Ovary (tissue), 9 donors: ENCODE data around the gene B4GAT1. TPM values are rescaled to one million over a fixed set of nuclear protein-coding genes. Genes with fewer than 3 reads are reported as not detected.

Experiments used
- DNase-seq, 5 donors: peaks; one replicate each; pipeline ENCODE4 v3.0.0-alpha.2; 2019 to 2020
- H3K27ac ChIP-seq, 2 donors: fragments of 200-600 bp; one replicate each; pipeline versions ENCODE4 v1.5.1 to v1.8.0; 2019 to 2022
- H3K27me3 ChIP-seq: fragments of 200-600 bp; one replicate; pipeline ENCODE4 v1.8.0; 2022
- H3K36me3 ChIP-seq: fragments of 200-600 bp; sonication (generic); one replicate; pipeline ENCODE4 v1.5.1; 2019
- H3K4me1 ChIP-seq: one replicate; pipeline ENCODE4 v1.8.1; 2013; ENCODE audit warnings: mild to moderate bottlenecking, moderate library complexity; ENCODE audit not compliant: insufficient read depth
- H3K4me3 ChIP-seq: fragments of 200-600 bp; sonication (generic); one replicate; pipeline ENCODE4 v1.5.1; 2017
- H3K9me3 ChIP-seq, 2 donors: fragments of 200-600 bp in 1 of 2; sonication (generic) in 1 of 2; one replicate each; pipeline versions ENCODE4 v1.5.1 to v1.8.1; 2013 to 2019; ENCODE audit warnings: mild to moderate bottlenecking in 1 of 2, moderate library complexity in 1 of 2
- EP300 ChIP-seq: sonication (generic); formaldehyde crosslinking; IDR thresholded peaks from one replicate; pipeline ENCODE4 v1.6.1; 2017; ENCODE audit warnings: antibody characterized with exemption
- POLR2A ChIP-seq: fragments of 450-650 bp; IDR thresholded peaks from one replicate; pipeline ENCODE4 v1.6.1; 2017; ENCODE audit warnings: antibody characterized with exemption, mild to moderate bottlenecking, moderate library complexity
- WGBS, 3 donors: extraction: QIAGEN DNeasy Blood & Tissue Kit in 1 of 3; methylation state at CpG; one replicate each; pipeline versions ENCODE4 v1.1.5 to v1.1.7; 2013 to 2017; 5-methylcytosine and 5-hydroxymethylcytosine counted together
- intact Hi-C, 4 donors: fragments of 100-400 bp; cut with DNase I; formaldehyde crosslinking; loops; one replicate each; pipeline versions ENCODE4 v1.11.0 to v1.15.1; 2022 to 2023
- polyA plus RNA-seq, 2 donors: library from polyadenylated mRNA; stranded (reverse); fragments of 200-250 nt in 1 of 2; fragments of 350-450 nt in 1 of 2; fragmentation: Illumina TruSeq in 1 of 2; extraction: RNeasy Lipid Tissue Mini Kit (QIAGEN cat#74804) in 1 of 2; gene quantifications; one replicate each; pipeline ENCODE4 v1.2.3, GENCODE V29; 2013 to 2014
- total RNA-seq, 7 donors: library from RNA; depleted of rRNA in 2 of 7; stranded (reverse); fragments of >200 nt in 2 of 7; fragmentation: NEBNext Ultra II Directional in 3 of 7; extraction: Animal tissue kit (Norgen Biotek cat#: 25700) in 3 of 7; gene quantifications; one replicate each; pipeline versions ENCODE4 v1.1.0 to v1.2.4, GENCODE V29; 2016 to 2023
- TF ChIP-seq, protein P1 (sequence below), 3 donors: fragments of 450-650 bp in 2 of 3; fragments of 200-600 bp in 1 of 3; IDR thresholded peaks; one replicate each; pipeline versions ENCODE4 v1.5.1 to v1.8.0; 2016 to 2022; ENCODE audit warnings: antibody characterized with exemption in 3 of 3, mild to moderate bottlenecking in 1 of 3
- donor health status: DM: no; HTN: no; CAD: no; lungs with moderate emphysema.
- donor health status: DM: no; HTN: no; CAD: no.
- donor health status: Bipolar disorder and iron deficiency.
- donor health status: DM: yes; HTN: yes; CAD: no.
- donor health status: DM: no; HTN: no; CAD: no.
- donor health status: DM: yes; HTN: yes; CAD: no.

The B4GAT1 gene
- total and polyA plus RNA-seq, 9 donors = 30.7 to 54.2 (median 39.9) TPM

DNA sequence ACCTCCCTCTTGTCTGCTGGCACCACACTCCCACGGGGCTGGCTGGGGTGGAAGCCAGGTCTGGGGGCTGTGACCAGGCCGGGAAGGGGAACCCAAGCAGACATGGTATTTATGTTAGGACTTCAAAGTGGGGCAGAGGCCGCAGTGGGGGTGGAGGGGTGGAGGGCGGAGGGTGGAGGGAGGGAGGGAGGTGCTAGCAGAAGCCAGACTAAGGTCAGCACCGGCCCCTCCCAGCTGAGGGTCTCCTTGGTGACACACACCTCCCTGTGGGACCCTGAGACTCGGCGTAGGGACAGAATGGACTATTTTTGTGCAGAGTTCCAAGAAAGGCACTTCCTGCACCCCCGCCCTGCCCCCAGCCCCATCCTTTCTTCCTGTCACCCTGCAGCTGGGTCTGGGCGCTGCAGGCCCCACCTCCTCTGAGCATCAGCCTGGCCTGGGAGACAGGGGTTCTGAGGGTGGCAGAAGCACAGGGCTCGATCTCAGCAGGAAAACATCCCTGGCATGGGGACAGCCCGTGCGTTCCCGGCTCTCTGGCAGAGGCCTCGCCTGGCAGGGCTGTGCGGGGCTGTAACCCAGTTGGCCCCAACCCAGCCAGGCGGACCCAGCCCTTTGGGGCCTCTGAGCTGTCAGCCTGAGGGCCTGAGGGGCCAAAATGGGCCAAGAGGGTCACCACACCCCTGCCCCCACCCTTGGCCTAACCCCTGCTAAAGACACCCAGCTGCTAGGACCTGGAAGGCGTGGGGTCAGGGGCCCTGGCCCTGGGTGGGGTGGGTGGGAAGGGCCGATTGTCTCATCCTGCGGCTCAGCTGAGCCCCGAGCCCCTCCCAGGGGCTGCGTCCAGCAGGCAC is 20.9 kb downstream of the B4GAT1 start:
- 31 to 40% (median 37%) methylated on average over 20 to 21 of the region's 21 CpGs for WGBS, 3 donors
- Histone ChIP-seq H3K9me3 (no peaks in the 10 kb centered on the region), H3K4me3 (no peak overlapping the region), H3K36me3 (no peaks in the 10 kb centered on the region), H3K27ac (peak overlapping the region in 1 of 2 donors; percentile 22), H3K4me1 (peaks cover 14% of the 10 kb centered on the region), H3K27me3 (no peaks in the 10 kb centered on the region)
- TF ChIP-seq EP300 = no peak
- peak in 2 of 5 donors; percentile 24 to 66 for DNase-seq
- intact Hi-C loops = no loop called here

DNA sequence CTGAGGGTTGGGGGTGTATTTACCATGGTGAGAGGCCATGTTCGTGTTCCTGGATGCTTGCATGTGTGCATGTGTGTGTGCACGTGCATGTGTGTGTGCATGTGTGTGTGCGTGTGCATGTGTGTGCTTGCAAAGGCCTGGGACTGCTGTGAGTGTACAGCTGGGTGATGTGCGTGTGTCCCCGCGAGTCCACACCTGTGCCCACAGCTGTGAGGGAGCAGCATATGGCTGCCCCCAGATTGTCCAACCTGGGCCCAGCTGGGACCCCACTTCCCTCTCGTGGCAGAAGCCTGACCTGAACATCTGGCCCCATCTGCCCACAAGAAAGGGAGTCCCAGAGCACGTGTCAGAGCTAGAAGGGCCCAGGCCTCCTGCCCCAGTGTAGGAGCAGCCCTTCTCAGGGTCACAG is 22.2 kb downstream of the B4GAT1 start:
- DNase-seq = no peak
- intact Hi-C loops = no loop called here
- Histone ChIP-seq H3K9me3 (no peaks in the 10 kb centered on the region), H3K27me3 (no peaks in the 10 kb centered on the region), H3K4me1 (peaks cover 14% of the 10 kb centered on the region), H3K36me3 (no peaks in the 10 kb centered on the region), H3K4me3 (no peak overlapping the region), H3K27ac (no peak overlapping the region)
- 69 to 78% (median 78%) methylated on average over 8 of the region's 8 CpGs for WGBS, 3 donors
- TF ChIP-seq POLR2A = no peak

DNA sequence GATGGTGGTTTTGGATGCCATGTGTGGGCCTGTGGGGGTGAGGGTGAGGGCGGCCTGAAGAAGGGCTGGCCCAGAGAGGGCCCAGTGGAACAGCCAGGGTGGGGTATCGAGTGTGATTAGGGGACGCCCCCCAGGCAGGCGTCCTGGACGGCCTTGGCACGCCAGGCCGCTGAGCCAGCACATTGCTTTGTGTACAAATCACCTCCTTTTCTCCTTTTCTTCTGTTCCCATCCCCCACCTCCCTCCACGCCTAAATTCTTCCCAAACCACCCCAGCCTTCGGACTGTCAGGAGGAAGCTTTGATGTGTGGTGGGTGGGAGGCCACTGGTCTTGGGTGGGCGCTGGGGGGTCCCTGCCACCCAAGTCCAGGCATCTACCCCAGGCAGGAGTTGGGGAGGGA is 22.8 kb downstream of the B4GAT1 start:
- DNase-seq = peak in 2 of 5 donors; percentile 15 to 69
- H3K27ac ChIP-seq = no peak overlapping the region
- peaks cover 14% of the 10 kb centered on the region for H3K4me1 ChIP-seq
- WGBS, 3 donors = 26 to 42% (median 35%) methylated on average over 10 of the region's 10 CpGs
- no peak overlapping the region for H3K4me3 ChIP-seq
- intact Hi-C loops = no loop called here
- H3K36me3 ChIP-seq = no peaks in the 10 kb centered on the region
- TF ChIP-seq, protein P1, sequence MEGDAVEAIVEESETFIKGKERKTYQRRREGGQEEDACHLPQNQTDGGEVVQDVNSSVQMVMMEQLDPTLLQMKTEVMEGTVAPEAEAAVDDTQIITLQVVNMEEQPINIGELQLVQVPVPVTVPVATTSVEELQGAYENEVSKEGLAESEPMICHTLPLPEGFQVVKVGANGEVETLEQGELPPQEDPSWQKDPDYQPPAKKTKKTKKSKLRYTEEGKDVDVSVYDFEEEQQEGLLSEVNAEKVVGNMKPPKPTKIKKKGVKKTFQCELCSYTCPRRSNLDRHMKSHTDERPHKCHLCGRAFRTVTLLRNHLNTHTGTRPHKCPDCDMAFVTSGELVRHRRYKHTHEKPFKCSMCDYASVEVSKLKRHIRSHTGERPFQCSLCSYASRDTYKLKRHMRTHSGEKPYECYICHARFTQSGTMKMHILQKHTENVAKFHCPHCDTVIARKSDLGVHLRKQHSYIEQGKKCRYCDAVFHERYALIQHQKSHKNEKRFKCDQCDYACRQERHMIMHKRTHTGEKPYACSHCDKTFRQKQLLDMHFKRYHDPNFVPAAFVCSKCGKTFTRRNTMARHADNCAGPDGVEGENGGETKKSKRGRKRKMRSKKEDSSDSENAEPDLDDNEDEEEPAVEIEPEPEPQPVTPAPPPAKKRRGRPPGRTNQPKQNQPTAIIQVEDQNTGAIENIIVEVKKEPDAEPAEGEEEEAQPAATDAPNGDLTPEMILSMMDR (IDR thresholded peaks at IDR 0.05) = no peak
- no peak for TF ChIP-seq POLR2A
- TF ChIP-seq EP300 = no peak
- H3K9me3 ChIP-seq = no peaks in the 10 kb centered on the region
- H3K27me3 ChIP-seq = no peaks in the 10 kb centered on the region

DNA sequence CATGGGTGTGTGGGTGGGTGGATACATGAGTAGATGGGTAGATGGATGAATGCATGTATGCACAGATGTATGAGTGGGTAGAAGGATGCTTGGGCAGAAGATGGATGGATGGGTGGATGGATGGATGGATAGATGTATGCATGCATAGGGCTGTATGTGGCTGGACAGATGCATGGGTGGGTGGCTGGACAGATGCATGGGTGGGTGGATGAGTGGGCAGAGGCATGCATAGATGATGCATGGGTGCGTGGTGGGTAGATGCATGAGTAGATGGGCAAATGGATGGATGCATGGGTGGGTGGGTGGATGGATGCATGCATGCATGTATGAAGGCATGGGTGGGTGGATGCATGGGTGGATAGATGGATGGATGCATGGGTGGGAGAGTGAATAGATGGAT is 23.7 kb downstream of the B4GAT1 start:
- TF ChIP-seq, protein P1 (IDR thresholded peaks at IDR 0.05) = no peak
- TF ChIP-seq POLR2A (no peak), EP300 (no peak)
- no peaks in the 10 kb centered on the region for H3K36me3 ChIP-seq
- no peak overlapping the region for H3K4me3 ChIP-seq
- H3K9me3 ChIP-seq = no peaks in the 10 kb centered on the region
- intact Hi-C loops = no loop called here
- H3K27me3 ChIP-seq = no peaks in the 10 kb centered on the region
- H3K4me1 ChIP-seq = peaks cover 14% of the 10 kb centered on the region
- WGBS, 3 donors = 97 to 100% (median 100%) methylated on average over 1 of the region's 1 CpG
- H3K27ac ChIP-seq = no peak overlapping the region
- DNase-seq = no peak

DNA sequence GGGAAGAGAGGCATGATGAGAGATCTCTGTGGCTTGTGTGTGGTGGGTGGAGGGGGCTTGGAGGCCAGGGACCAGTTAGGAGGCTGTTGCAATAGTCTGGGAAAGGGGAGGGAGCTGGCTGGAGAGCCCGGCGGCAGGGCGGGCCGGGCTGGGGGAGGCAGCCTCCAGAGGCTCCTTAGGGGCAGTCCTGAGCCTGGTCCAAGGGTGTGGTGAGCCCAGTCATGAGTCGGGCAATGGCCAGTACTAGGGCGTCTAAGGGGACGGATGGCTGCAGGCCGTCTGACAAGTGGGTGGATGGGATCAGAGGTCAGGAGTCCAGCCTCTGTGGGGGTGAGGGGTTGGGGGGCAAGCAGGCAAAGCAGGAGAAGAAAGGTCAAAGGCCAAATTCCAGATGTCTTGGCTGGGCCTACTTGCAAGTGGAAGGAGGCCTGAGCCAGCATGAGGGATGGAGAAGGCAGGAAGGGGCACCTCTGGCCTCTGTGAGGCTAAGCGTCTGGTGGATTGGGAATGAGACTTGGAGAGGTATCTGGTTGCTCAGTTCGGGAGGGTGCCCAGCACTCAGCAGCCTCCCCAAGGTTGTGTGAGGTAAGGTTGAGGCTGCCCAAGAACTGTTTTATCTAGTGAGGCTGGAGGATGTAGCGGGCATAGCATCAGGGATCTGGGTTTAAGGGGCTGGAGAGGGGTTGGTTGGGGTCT is 24.5 kb downstream of the B4GAT1 start:
- intact Hi-C loops = no loop called here
- 59 to 70% (median 64%) methylated on average over 11 of the region's 11 CpGs for WGBS, 3 donors

More for the DNA sequence above, 24.5 kb downstream of the B4GAT1 start:
- peak in 1 of 5 donors; percentile 46 for DNase-seq
- H3K36me3 ChIP-seq = no peaks in the 10 kb centered on the region
- H3K4me3 ChIP-seq = no peak overlapping the region
- H3K27ac ChIP-seq = no peak overlapping the region
- peaks cover 15% of the 10 kb centered on the region for H3K4me1 ChIP-seq
- H3K27me3 ChIP-seq = no peaks in the 10 kb centered on the region
- H3K9me3 ChIP-seq = no peaks in the 10 kb centered on the region
- TF ChIP-seq, protein P1 (IDR thresholded peaks at IDR 0.05) = no peak
- TF ChIP-seq EP300 (no peak), POLR2A (no peak)
